DMS53 treated with DMSO at 0.1 percent for 48 hours (cell line): ENCODE results near the gene SLC9A8.
"Not testable (repeated sequence)": the region's sequence is repeated elsewhere in the genome, so short reads cannot be mapped to it uniquely, and the experiment has no call there.

Source experiments
- DNase-seq: peaks from one replicate; lab custom pipeline; 2025; ENCODE audit not compliant: unreplicated experiment; lab: John Stamatoyannopoulos, UW

The SLC9A8 gene

DNA sequence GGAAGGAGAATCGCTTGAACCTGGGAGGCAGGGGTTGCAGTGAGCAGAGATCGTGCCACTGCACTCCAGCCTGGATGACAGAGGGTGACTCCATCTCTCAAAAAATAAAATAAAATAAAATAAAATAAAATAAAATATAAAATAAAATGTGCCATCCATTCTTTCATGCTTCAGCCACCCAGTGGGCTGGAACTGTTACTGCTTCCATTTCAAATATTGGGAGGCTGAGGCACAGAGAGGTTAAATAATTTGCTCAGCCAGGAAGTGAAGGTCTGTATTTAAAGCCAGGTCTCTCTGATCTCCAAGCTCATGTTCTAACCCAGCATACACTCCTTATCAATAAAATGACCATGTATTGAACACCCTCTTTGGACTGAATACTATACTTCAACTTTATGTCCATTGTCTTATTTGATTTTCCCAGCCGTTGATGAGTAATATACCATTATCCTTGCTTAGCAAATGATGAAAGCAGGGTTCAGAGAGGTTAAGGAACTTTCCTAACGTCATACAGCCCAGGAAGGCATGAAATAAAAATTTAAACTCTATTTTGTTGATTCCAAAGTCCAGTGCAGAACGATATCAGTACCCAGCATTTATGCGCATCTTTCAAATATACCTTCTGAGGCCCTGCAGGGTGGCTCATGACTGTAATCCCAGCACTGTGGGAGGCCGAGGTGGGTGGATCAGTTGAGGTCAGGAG lies 25.8 kb upstream of the SLC9A8 start:
- DNase-seq: no peak

DNA sequence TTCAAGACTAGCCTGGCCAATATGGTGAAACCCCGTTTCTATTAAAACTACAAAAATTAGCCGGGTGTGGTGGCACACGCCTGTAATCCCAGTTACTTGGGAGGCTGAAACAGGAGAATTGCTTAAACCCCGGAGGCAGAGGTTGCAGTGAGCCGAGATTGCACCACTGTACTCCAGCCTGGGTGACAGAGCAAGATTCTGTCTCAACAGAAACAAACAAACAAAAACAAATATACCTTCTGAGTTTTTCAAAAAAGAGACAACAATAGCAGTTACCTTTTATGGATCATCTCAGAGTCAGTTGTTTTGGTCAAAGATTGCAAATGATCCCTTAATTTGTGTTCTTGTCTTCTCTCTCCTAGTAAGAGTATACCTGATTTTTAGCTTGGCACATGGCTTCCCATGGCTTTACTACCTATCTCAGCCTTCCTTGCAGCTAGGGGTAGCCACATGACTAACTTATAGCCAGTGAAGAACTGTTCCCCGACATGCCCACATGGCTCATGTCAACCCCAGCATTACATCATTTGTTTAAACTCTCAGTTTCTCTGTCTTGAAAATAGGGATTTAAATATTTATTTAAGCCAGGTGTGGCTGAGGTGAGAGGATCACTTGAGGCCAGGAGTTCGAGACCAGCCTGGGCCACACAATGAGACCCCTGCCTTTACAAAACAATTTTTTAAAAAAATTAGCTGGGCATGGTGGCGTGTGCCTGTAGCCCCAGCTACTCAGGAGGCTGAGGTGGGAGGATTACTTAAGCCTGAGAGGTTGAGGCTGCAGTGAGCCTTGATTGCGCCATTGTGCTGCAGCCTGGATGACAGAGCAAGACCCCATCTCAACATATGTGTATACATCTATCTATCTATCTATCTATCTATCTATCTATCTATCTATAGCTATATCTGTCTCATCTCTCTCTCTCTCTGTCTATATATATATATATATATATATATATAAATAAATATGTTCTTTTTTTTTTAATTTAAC lies 25.0 kb upstream of the SLC9A8 start:
- no peak for DNase-seq

DNA sequence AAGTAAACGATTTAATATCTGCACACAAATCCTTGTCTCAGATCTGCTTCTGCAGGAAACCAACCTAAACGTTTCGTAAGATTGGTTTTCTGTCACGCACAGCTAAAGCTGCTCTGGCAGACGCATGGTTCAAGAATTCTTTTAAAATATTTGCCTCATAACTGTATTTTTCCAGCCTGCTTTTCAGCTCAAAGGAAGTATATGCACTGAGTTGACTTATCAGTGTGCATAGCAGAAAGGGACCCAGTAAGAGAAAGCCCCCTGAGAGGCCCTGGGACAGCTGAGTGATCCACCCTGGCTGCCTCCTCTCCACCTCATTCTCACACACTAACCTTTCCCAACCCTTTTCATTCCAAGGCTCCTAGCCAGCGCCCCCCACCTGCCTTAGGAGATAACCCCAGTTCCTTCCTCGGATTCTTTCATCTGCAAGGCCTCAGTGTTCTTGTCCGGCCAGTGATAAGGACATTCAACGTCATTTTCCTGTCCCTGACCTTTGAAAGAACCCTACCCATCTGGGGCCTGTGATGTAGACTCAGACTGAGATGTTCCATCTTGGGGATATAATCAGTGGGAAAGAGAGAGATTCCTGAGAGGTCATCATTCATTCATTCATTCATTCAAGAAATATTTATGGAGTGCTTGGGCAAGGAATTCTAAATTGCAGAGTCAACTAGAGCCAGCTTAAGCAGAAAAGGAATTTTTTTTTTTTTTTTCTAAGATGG lies 22.4 kb upstream of the SLC9A8 start:
- DNase-seq: no peak

DNA sequence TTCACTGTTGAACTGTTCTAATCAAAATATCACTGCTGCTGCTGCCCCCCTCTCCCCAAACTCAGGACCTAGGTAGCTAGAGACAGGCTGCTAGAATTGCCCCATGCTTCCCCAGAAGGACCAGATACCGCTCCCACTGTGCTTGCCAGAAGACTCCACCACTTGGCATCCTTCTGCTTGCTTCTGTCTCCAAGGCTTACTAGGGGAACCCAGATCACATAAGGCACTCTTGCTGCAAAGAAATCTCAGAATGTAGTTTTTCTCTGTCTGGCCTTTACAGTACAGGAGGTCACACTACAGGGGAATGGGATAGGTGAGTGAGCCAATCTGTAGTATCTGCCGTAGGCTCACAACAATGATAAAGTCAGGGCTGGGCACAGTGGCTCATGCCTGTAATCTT lies 21.5 kb upstream of the SLC9A8 start:
- no peak for DNase-seq

DNA sequence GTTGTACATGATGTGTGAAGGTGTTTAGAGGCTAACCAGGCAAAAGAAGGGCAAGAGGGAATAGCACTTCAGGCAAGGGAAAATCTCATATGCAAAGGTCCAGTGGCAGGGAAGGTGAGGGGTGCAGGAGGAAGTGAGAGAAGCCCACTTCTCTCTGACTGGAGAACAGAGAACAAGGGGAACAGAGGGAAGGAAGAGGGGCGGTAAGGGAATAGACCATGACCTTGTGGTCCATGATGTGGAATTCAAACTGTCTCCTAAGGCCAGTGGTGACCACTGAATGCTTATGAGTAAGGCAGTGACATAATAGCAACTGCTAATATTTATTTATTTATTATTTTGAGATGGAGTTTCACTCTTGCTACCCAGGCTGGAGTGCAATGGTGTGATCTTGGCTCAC lies 20.6 kb upstream of the SLC9A8 start:
- DNase-seq: no peak

DNA sequence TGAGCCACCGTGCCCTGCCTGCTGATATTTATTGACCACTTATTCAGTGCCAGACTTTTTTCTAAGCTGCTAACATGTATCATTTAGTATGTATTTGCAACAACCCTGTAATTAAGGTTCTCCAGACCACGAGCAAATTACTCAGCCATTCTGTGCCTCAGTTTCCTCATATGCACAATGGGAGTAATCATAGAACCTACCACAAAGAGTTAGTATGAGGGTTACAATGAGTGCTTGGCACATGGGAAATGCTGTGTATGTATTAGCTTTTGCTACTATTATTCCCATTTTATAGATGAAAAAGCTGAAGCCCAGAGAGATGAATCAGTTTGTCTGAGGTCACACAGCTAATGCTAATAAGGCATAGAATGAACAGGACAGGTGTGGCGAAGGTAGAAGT lies 20.0 kb upstream of the SLC9A8 start:
- no peak for DNase-seq

DNA sequence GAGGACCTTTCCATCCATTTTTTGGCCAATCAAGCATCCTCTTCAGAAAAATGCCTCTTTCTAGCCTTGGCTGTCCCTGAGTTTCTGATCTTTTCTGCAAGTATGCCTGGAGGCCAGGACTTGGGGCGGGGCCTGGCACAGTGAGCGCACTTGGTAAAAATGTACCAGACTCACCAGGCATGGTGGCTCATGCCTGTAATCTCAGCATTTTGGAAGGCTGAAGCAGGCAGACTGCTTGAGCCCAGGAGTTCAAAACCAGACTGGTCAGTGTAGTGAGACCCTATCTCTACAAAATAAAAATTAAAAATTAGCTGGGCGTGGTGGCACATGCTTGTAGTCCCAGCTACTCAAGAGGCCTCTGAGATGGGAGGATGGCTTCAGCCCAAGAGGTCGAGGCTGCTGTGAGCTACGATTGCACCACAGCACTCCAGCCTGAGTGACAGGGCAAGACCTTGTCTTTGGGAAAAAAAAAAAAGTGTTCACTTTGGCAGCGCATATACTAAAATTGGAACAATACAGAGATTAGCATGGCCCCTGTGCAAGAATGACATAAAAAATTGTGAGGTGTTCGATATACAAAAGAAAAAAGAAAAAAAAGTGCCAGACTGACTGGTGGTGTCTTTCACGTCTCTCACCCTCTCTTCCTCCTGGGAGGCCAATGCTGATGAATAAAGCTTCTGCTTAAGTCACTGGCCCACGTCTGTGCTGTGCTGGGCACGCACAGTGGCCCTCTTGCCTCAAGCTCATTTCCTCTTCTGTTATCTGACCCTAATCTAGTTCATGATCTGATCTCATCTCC lies 18.1 kb upstream of the SLC9A8 start:
- DNase-seq: no peak

DNA sequence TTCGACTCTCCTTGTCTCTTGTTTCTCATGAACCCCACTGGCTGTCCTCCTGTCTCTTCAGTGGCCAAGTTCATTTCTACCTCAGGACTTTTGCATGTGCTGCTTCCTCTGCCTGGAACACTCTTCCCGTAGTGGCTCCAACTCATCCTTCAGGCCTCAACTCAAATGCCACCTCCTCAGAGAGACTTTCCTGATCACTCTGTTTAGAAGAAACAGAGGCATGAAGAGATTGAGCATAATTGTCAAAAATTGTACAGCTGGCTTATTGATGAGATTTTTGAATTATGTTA lies 17.5 kb upstream of the SLC9A8 start:
- no peak for DNase-seq

DNA sequence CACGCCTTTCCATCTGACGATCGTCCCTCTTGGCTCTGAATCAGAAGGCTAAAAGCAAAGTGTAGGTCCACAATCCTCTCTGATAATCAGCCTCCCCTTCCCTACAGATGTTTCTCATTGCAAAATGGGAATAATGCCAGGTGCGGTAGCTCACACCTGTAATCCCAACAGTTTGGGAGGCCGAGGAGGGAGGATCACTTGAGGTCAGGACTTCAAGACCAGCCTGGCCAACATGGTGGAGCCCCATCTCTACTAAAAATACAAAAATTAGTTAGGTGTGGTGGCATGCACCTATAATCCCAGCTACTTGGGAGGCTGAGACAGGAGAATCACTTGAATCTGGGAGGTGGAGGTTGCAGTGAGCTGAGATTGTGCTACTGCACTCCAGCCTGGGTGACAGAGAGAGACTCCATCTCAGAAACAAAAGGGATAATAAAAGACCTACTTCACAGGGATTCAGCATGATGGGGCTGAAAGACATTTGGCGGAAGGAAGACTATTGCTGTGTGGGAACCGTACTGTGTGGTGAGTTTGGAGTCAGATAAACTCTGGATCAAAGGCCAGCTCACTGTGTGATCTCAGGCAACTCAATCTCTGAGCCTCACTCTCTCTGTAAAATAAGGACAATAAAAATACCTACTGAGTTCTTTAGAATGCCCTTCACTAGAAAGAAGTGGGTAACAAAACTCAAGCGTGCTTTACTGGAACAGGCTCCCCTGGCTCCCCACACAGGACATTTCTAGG lies 15.9 kb upstream of the SLC9A8 start:
- no peak for DNase-seq

DNA sequence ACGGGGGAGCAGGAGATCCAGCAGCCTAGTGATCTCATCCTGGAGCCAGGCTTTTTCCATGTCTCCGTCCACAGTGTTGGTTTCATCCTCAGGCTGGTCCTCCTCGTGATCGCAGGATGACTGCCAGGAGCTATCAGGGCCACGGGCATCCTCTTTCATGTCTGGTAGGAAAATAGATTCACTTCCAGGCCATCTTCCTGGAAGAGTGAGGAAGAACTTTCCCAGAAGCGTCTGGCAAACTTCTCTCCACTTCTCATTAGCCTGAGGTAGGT lies 15.3 kb upstream of the SLC9A8 start:
- DNase-seq: no peak

DNA sequence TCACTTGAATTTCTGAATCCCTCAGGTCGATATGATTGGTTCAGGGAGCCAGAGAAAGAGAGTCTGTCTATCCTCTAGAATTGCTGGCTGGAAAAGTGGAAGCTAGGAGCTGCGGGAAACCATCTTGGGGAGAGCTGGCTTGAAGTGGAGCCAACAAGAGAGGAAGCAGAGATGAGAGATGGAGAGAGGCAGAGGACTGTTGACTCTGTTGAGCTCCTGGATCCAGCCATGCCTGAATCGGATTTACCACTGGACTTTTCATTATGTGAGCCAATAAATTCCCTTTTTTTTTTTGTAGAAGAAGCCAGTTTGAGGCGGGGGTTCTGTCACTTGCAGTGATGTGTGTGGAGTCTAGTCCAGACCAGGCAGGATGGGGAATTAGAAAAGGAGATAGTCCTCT lies 13.9 kb upstream of the SLC9A8 start:
- DNase-seq: no peak

DNA sequence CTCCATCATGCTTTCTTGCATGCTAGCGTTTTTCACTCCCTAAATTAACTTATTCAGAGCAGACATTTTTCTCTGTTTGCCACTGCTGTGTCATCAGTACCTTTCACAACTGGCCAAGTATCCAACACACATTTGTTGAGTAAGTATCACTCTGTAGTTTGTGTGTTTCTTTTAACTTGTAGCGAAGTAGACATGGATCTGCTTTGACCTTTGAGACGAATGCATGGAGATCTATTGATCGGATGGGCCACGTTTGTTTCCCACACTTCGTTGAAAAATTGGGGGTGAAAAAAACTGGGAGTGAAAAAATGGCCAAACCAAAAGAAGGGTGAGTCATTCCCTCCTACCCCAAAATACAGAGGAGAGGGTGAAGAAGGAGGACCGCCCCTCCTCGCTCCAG lies 12.9 kb upstream of the SLC9A8 start:
- no peak for DNase-seq

DNA sequence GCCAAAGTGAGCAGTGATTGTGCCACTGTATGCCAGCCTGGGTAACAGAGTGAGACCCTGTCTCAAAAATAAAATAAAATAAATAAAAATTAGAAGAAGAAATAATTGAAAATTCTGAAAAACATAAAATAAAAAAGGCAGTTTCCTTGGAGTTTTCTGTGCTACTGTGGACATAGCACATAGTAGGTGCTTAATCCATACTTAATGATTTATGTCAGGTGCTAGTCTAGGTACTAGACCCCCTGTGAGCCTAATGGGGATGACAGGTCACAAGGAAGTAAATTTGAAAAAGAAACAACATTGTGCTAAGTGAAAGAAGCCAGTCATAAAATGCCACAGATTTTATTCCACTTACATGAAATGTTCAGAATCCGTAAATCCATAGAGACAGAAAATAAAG lies 9.2 kb upstream of the SLC9A8 start:
- no peak for DNase-seq

DNA sequence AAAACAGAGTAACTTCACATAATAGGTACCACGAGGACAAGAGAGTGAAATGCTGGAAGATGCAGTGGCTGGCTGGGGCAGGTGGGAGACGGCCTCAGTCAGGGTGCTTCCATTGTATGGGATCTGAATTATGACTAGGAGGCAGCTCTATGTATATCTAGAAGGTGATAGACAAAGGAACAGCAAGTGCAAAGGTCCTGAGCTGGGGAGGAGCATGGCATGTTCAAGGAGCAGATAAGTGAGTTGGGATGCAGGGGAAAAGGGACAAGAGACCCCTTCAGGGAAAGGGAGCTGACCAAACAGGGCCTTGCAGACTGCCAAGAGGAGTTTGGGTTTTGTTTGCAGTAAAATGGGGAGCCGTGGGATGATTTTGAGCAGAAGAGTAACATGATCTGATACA lies 8.3 kb upstream of the SLC9A8 start:
- no peak for DNase-seq

DNA sequence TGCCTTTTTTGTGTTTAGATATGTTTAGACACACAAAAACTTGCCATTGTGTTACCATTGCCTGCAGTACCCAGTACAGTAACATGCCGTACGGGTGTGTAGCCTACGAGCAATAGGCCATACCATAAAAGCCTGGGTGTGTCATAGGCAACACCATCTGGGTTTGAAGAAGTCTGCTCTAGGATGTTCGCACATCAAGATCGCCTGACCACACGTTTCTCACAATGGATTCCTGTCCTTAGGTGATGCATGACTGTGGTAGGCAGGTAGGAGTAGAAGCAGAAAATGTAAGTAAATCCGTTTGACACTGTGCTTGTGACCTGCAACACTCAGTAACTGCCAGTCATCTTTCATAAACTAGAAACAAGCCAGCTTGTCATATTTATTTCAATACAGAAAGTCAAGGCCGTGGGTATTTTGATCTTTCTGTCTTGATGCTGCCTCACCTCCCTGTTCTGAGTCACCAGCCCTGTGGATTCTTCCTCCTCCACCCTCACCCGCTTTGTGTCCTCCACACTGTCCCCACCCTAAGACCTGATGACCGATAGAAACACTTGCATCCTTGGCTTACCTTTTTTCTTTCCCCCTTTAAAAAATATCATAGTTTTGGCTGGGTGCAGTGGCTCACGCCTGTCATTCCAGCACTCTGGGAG lies 7.3 kb upstream of the SLC9A8 start:
- not testable (repeated sequence) for DNase-seq

DNA sequence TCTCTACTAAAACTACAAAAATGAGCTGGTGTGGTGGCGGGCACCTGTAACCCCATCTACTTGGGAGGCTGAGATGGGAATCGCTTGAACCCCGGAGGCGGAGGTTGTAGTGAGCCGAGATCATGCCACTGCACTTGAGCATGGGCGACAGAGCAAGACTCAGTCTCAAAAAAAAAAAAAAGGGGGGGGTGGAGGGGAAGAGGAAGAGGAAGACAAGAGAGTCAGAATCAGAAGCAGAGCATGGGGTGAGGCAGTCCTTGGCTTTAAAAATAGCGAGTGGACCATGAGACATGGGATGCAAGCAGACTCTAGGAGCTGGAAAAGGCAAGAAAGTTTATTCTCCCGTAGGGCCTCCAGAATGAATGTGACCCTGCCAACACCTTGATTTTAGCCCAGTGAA lies 3.9 kb upstream of the SLC9A8 start:
- DNase-seq: no peak

DNA sequence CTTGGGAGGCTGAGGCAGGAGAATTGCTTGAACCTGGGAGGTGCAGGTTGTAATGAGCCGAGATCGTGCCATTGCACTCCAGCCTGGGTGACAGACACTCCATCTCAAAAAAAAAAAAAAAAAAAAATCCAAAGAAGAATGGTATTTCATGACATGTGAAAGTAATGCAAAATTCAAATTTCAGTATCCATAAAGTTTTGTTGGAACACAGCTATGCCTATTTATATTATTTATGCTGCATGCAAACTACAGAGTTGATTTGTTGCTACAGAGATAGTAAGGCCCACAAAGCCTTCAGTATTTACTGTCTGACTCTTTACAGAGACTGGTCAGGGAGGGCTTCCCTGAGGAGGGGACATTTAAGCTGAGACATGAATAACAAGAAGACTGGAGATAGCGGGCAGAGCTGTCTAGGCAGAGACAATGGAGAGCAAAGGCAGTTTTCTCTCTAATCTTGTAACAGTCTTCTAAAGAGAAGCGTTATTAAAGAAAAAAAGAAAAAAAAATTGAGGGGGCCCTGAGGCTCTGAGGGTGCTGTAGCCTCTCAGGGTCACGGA lies 2.7 kb upstream of the SLC9A8 start:
- no peak for DNase-seq

DNA sequence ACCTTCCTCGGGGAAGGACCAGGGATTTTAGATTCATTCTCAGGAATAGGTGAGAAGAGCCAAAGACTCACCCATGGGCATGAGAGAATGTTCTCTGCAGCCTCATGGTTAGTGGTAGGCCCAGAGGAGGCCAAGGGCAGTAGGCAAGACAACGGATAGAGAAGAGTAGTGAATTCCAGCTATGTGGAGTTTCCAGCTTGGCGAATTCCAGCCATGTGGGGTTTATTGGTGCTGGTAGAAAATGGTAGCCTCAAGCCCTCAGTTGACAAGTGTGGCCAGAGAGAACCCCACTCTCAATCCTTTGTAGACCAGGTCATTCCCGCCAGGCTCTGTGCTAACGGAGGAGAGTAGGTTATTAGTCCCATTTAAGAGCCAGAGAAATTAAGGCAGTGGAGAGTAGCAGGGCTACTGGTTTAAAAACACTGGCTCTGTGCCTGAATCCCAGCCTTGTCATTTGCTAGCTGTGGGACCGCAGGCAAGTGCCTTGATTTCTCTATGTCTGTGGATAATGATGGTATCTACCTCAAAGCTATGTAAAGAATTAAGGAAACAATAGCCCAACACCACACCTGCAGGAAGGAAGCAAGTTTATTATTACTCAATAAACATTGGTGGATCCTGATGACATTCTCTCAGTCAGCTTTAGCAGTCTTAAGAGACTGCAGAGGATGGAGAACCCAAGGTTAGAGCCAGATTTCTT lies 2.0 kb upstream of the SLC9A8 start:
- DNase-seq: no peak

DNA sequence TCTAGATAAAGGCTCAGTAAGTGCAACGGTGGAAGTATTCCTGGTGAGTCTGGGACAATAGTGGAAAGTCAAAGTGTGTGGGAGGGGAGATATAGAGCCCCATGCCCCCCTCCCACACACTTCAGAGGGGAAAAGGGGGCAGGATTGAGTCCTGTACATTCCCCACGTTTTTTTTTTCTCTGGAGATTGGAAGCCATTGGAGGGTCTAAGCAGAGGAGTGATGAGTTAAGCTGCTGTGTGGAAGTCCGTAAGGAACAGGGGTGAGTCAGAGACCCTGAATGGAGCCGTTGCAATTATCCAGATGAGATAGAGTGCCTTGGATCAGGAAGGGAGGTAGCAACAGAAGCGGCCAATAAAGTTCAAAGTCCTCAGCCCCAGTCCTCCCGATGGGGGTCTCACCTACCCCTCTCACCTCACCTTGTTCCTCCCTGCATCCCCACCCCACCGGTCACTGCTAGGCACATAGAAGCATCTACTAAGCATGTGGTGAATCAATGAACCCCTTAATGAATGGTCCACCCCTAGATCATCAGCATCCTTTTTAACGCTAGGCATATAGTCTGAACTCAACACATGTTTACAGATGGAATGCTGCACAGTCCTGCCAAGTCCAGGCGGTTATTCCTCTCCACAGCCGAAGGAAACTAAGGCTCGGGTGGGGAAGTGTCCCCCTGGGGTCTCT lies 662 bp upstream of the SLC9A8 start:
- no peak for DNase-seq
